NCI-H1694 treated with DMSO at 0.1 percent for 48 hours (cell line): Measurements from ENCODE around the gene SRSF12.
"Not testable (repeated sequence)": the region's sequence is repeated elsewhere in the genome, so short reads cannot be mapped to it uniquely, and the experiment has no call there.

Source experiments
- DNase-seq: peaks from one replicate; lab custom pipeline; 2025; lab: John Stamatoyannopoulos, UW

The SRSF12 gene

GRCh38 chr6:89128256-89128671, 10.4 kb upstream of the SRSF12 start:
- DNase-seq: not testable (repeated sequence)

- DNase-seq: peak; percentile 61
Observed at GRCh38 chr6:89122625-89123024, 4.8 kb upstream of the SRSF12 start.

GRCh38 chr6:89121934-89122333, 4.1 kb upstream of the SRSF12 start:
- no peak for DNase-seq

- no peak for DNase-seq
Observed at GRCh38 chr6:89120371-89120770, 2.5 kb upstream of the SRSF12 start.

GRCh38 chr6:89118931-89119330, 1.1 kb upstream of the SRSF12 start:
- DNase-seq: no peak

- DNase-seq: no peak
Observed at GRCh38 chr6:89116702-89117101, 1.2 kb downstream of the SRSF12 start.

- no peak for DNase-seq
Observed at GRCh38 chr6:89111933-89112332, 5.9 kb downstream of the SRSF12 start.

GRCh38 chr6:89110284-89110683, 7.6 kb downstream of the SRSF12 start:
- DNase-seq: no peak

- DNase-seq: no peak
Observed at GRCh38 chr6:89100114-89100513, 17.8 kb downstream of the SRSF12 start.

GRCh38 chr6:89098461-89098860, 19.4 kb downstream of the SRSF12 start:
- DNase-seq: no peak

- DNase-seq: no peak
Observed at GRCh38 chr6:89087881-89088280, 30.0 kb downstream of the SRSF12 start.

- no peak for DNase-seq
Observed at GRCh38 chr6:89085409-89086205, 32.3 kb downstream of the SRSF12 start.

GRCh38 chr6:89084954-89085353, 32.9 kb downstream of the SRSF12 start:
- no peak for DNase-seq

GRCh38 chr6:89084542-89084941, 33.3 kb downstream of the SRSF12 start:
- no peak for DNase-seq

GRCh38 chr6:89082486-89082891, 35.4 kb downstream of the SRSF12 start:
- no peak for DNase-seq

- DNase-seq: peak; percentile 91
Observed at GRCh38 chr6:89081423-89082322, 36.2 kb downstream of the SRSF12 start.

GRCh38 chr6:89081129-89081422, 36.8 kb downstream of the SRSF12 start:
- DNase-seq: no peak

- peak; percentile 93 for DNase-seq
Observed at GRCh38 chr6:89080281-89081128, 37.4 kb downstream of the SRSF12 start, which contains the start of gene PNRC1. Gene PNRC1, plus strand, starts transcription at chr6:89080751. Its CDS starts 144 bp downstream, at chr6:89080895.

GRCh38 chr6:89079511-89080234, 38.2 kb downstream of the SRSF12 start:
- DNase-seq: no peak

- DNase-seq: no peak
Observed at GRCh38 chr6:89073840-89074239, 44.0 kb downstream of the SRSF12 start.

GRCh38 chr6:89073014-89073620, 44.8 kb downstream of the SRSF12 start:
- DNase-seq: no peak
